ENCODE data around the gene COX11.

Gene COX11

GRCh38 chr17:54968988-54969332, 506 bp upstream of the COX11 start:
- DNase-seq (ENCODE audit: extremely low read depth, low read depth) = no peak
- TF ChIP-seq CTCF (IDR thresholded peaks at IDR 0.05; ENCODE audit: low read depth, low read length) = no peak

- 0 out of 2 replicates have a peak, but pooled peaks have one; percentile 48 for TF ChIP-seq CTCF (IDR thresholded peaks at IDR 0.05; ENCODE audit: low read depth, low read length)
- no peak for DNase-seq (ENCODE audit: extremely low read depth, low read depth)
Observed at GRCh38 chr17:54967621-54968261, 713 bp downstream of the COX11 start.

- no peak for TF ChIP-seq CTCF (IDR thresholded peaks at IDR 0.05; ENCODE audit: low read depth, low read length)
- no peak for DNase-seq (ENCODE audit: extremely low read depth, low read depth)
Observed at GRCh38 chr17:54956791-54957190, 11.7 kb downstream of the COX11 start.

GRCh38 chr17:54951286-54951685, 17.2 kb downstream of the COX11 start:
- no peak for TF ChIP-seq CTCF (IDR thresholded peaks at IDR 0.05; ENCODE audit: low read depth, low read length)
- DNase-seq (ENCODE audit: extremely low read depth, low read depth) = no peak

- DNase-seq (ENCODE audit: extremely low read depth, low read depth) = no peak
- TF ChIP-seq CTCF (IDR thresholded peaks at IDR 0.05; ENCODE audit: low read depth, low read length) = no peak
Observed at GRCh38 chr17:54950116-54950515, 18.3 kb downstream of the COX11 start.

GRCh38 chr17:54948380-54948779, 20.1 kb downstream of the COX11 start:
- no peak for TF ChIP-seq CTCF (IDR thresholded peaks at IDR 0.05; ENCODE audit: low read depth, low read length)
- no peak for DNase-seq (ENCODE audit: extremely low read depth, low read depth)

GRCh38 chr17:54947396-54947795, 21.1 kb downstream of the COX11 start:
- no peak for DNase-seq (ENCODE audit: extremely low read depth, low read depth)
- TF ChIP-seq CTCF (IDR thresholded peaks at IDR 0.05; ENCODE audit: low read depth, low read length) = no peak
